Karpas-422 (cell line): ENCODE measurements around the gene AKNA. TPM values are rescaled to one million over a fixed set of nuclear protein-coding genes. Genes with fewer than 3 reads are reported as not detected.

Source experiments
- DNase-seq: peaks from one replicate; pipeline ENCODE4 v3.0.0-alpha.2; 2015
- H2AFZ ChIP-seq: fragments of 200-600 bp; sonication (generic); 2 replicates; pipeline ENCODE4 v1.6.1; 2014; ENCODE audit warnings: antibody characterized with exemption, low read length, mixed read lengths
- H3K27ac ChIP-seq: fragments of 200-600 bp; sonication (generic); 2 replicates; pipeline ENCODE4 v1.5.1; 2014; ENCODE audit warnings: mild to moderate bottlenecking, low read length, moderate library complexity
- H3K27me3 ChIP-seq: fragments of 200-600 bp; sonication (generic); 2 replicates; pipeline ENCODE4 v1.6.1; 2014; ENCODE audit warnings: low read length, mixed read lengths
- H3K36me3 ChIP-seq: fragments of 200-600 bp; sonication (generic); 2 replicates; pipeline ENCODE4 v1.6.1; 2014; ENCODE audit warnings: low read length, mixed read lengths; ENCODE audit not compliant: insufficient read depth
- H3K4me1 ChIP-seq: fragments of 200-600 bp; sonication (generic); 2 replicates; pipeline ENCODE4 v1.6.1; 2014; ENCODE audit warnings: mild to moderate bottlenecking, low read length, mixed read lengths
- H3K4me2 ChIP-seq: fragments of 200-600 bp; sonication (generic); 2 replicates; pipeline ENCODE4 v1.6.1; 2014; ENCODE audit warnings: low read length, low read depth, mild to moderate bottlenecking; ENCODE audit not compliant: poor library complexity, severe bottlenecking
- H3K4me3 ChIP-seq: fragments of 200-600 bp; sonication (generic); 2 replicates; pipeline ENCODE4 v1.5.1; 2014; ENCODE audit warnings: mild to moderate bottlenecking, antibody characterized with exemption, low read length, mixed read lengths
- H3K79me2 ChIP-seq: fragments of 200-600 bp; sonication (generic); 2 replicates; pipeline ENCODE4 v1.6.1; 2014; ENCODE audit warnings: mild to moderate bottlenecking, low read length, mixed read lengths
- H3K9ac ChIP-seq: fragments of 200-600 bp; sonication (generic); 2 replicates; pipeline ENCODE4 v1.6.0; 2014; ENCODE audit warnings: low read length
- H3K9me2 ChIP-seq: fragments of 200-600 bp; sonication (generic), shearing (Covaris generic); replicated peaks from 2 replicates; pipeline ENCODE4 v1.6.0; 2014; ENCODE audit warnings: mild to moderate bottlenecking, low read length, moderate library complexity; ENCODE audit not compliant: insufficient read depth
- H3K9me3 ChIP-seq: fragments of 300-700, 200-600 bp; sonication (generic); 2 replicates; pipeline ENCODE4 v1.6.1; 2014; ENCODE audit warnings: low read length, mixed read lengths
- H4K20me1 ChIP-seq: fragments of 200-600 bp; sonication (generic); 2 replicates; pipeline ENCODE4 v1.6.1; 2014; ENCODE audit warnings: mild to moderate bottlenecking, antibody characterized with exemption, low read length, low read depth; ENCODE audit not compliant: insufficient read depth
- total RNA-seq: library from RNA; depleted of rRNA; stranded (reverse); fragments of >200 nt; shearing (Covaris generic); gene quantifications from 2 replicates; pipeline ENCODE4 v1.2.3, GENCODE V29; 2014; ENCODE audit warnings: low replicate concordance

Gene AKNA
- total RNA-seq, 1 experiment from 2014 or later = 77.9 TPM

DNA sequence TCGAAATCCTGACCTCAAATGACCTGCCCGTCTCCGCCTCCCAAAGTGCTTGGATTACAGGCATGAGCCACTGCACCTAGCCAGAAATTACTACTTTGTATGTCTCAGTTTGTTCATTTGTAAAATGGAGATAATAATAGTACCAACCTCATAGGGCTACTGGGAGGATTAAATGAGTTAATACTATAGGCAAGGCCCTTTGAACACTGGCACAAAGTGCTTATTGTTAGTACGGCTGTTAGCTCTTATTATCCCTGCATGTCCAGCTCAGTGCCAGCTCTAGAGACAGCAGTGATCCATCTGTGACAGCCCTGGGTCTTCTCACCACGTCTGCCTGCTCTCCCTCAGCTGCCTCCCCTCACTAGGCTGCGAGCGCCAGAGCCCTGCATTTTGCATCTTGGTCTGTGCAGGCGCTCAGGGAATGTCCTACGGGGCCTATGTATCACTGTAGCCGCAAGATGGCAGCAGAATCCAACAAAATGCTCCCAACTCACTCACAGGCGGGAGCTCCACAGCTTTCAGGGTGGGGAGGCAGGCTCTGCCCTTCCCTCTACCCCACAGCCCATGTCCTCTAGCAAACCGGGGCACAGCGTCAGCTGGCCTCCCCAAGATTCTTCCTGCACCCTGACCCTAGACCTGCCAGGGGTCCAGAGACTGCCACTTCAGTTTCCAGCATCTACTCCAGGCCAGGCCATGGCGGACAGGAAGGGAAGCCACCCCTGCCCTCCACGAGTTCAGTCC, 17.7 kb upstream of the AKNA start:
- Histone ChIP-seq H3K9me3 (no peaks in the 10 kb centered on the region), H3K79me2 (no peaks in the 10 kb centered on the region), H4K20me1 (no peaks in the 10 kb centered on the region), H3K9ac (no peak overlapping the region), H2AFZ (no peak overlapping the region), H3K27me3 (no peaks in the 10 kb centered on the region), H3K4me1 (no peaks in the 10 kb centered on the region), H3K4me2 (no peak overlapping the region), H3K9me2 (no peaks in the 10 kb centered on the region), H3K4me3 (no peak overlapping the region), H3K36me3 (no peaks in the 10 kb centered on the region), H3K27ac (no peak overlapping the region)
- DNase-seq = peak; percentile 93

GRCh38 chr9:114404531-114404930, 16.7 kb upstream of the AKNA start:
- Histone ChIP-seq H3K4me1 (no peaks in the 10 kb centered on the region), H3K4me2 (no peak overlapping the region), H3K27me3 (no peaks in the 10 kb centered on the region), H3K36me3 (no peaks in the 10 kb centered on the region), H3K9me2 (no peaks in the 10 kb centered on the region), H3K9me3 (no peaks in the 10 kb centered on the region), H3K9ac (no peak overlapping the region), H3K4me3 (no peak overlapping the region), H3K27ac (no peak overlapping the region), H4K20me1 (no peaks in the 10 kb centered on the region), H3K79me2 (no peaks in the 10 kb centered on the region), H2AFZ (no peak overlapping the region)
- no peak for DNase-seq

DNA sequence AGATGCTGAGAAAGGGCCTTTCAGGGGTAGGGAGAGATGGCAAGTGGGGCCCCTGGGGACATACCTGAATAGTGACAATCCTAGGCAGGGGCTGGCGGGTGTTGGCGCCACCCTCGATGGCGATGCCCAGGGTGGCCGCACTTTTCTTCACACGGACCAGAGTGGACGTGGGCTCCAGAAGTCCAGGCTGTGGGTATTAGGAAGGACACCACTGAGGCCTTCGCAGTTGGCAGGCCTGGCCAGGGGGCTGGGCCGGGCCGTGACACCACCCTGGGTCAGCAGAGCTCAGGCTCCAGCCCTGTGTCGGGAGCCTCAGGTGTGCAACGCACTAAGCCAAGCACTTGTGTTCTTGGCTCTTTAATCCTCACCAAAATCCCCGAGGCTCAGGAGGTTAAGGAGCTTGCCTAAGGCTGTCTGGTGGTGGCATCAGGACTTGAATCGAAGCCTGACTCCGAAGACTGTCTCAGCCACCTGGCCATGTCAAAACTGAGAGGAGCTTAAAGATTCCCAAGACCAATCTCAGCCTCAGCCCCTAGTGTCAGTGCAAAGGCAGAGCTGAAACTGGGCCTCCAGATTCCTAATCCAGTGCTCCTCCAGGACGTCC, 15.5 kb upstream of the AKNA start:
- Histone ChIP-seq H3K4me3 (no peak overlapping the region), H3K4me2 (no peak overlapping the region), H3K9me2 (no peaks in the 10 kb centered on the region), H3K36me3 (no peaks in the 10 kb centered on the region), H3K27ac (no peak overlapping the region), H3K27me3 (no peaks in the 10 kb centered on the region), H3K79me2 (no peaks in the 10 kb centered on the region), H2AFZ (no peak overlapping the region), H4K20me1 (no peaks in the 10 kb centered on the region), H3K9me3 (no peaks in the 10 kb centered on the region), H3K4me1 (peaks cover 3% of the 10 kb centered on the region), H3K9ac (no peak overlapping the region)
- no peak for DNase-seq

GRCh38 chr9:114401344-114401743, 13.6 kb upstream of the AKNA start:
- Histone ChIP-seq H4K20me1 (no peaks in the 10 kb centered on the region), H2AFZ (no peak overlapping the region), H3K79me2 (peaks cover 11% of the 10 kb centered on the region), H3K36me3 (no peaks in the 10 kb centered on the region), H3K9ac (no peak overlapping the region), H3K4me1 (peaks cover 14% of the 10 kb centered on the region), H3K4me3 (no peak overlapping the region), H3K9me2 (no peaks in the 10 kb centered on the region), H3K27me3 (no peaks in the 10 kb centered on the region), H3K4me2 (no peak overlapping the region), H3K9me3 (no peaks in the 10 kb centered on the region), H3K27ac (no peak overlapping the region)
- no peak for DNase-seq

GRCh38 chr9:114400772-114401171, 13.0 kb upstream of the AKNA start:
- H3K4me1 ChIP-seq = peaks cover 19% of the 10 kb centered on the region
- no peak for DNase-seq

DNA sequence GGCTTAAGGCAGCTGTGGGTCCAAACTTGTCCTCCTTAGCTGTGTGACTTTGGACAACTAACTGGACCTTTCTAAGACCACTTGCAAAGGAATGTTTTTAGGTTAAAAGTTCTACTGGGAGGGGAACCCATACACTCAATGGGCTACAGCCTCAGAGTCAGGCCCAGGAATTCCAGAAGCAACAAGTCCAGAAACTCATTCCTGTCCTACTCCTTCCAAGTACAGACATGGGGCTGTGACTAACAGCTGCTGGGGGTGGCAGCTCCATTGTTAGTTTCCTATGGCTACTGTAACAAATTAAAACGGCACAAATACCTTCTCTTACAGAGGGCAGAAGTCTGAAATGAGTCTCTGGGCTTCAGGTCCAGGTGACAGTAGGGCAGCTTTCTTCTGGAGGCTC, 12.4 kb upstream of the AKNA start:
- Histone ChIP-seq H3K27me3 (no peaks in the 10 kb centered on the region), H3K4me3 (no peak overlapping the region), H3K36me3 (no peaks in the 10 kb centered on the region), H3K9ac (no peak overlapping the region), H3K4me2 (no peak overlapping the region), H3K9me3 (no peaks in the 10 kb centered on the region), H3K79me2 (peaks cover 18% of the 10 kb centered on the region), H4K20me1 (no peaks in the 10 kb centered on the region), H3K4me1 (peaks cover 25% of the 10 kb centered on the region), H3K9me2 (no peaks in the 10 kb centered on the region), H3K27ac (no peak overlapping the region), H2AFZ (no peak overlapping the region)
- DNase-seq = no peak

More at GRCh38 chr9:114400772-114401171, 13.0 kb upstream of the AKNA start:
- Histone ChIP-seq H3K27me3 (no peaks in the 10 kb centered on the region), H3K4me2 (no peak overlapping the region), H3K9ac (no peak overlapping the region), H2AFZ (no peak overlapping the region), H4K20me1 (no peaks in the 10 kb centered on the region), H3K9me3 (no peaks in the 10 kb centered on the region), H3K27ac (no peak overlapping the region), H3K9me2 (no peaks in the 10 kb centered on the region), H3K79me2 (peaks cover 16% of the 10 kb centered on the region), H3K4me3 (no peak overlapping the region), H3K36me3 (no peaks in the 10 kb centered on the region)

- H4K20me1 ChIP-seq = no peaks in the 10 kb centered on the region
- peaks cover 22% of the 10 kb centered on the region for H3K79me2 ChIP-seq
- no peak overlapping the region for H3K9ac ChIP-seq
- no peaks in the 10 kb centered on the region for H3K9me2 ChIP-seq
- DNase-seq = no peak
- no peak overlapping the region for H3K27ac ChIP-seq
- peaks cover 27% of the 10 kb centered on the region for H3K4me1 ChIP-seq
- no peak overlapping the region for H3K4me2 ChIP-seq
- no peak overlapping the region for H2AFZ ChIP-seq
- no peak overlapping the region for H3K4me3 ChIP-seq
- H3K27me3 ChIP-seq = no peaks in the 10 kb centered on the region
- no peaks in the 10 kb centered on the region for H3K36me3 ChIP-seq
- no peaks in the 10 kb centered on the region for H3K9me3 ChIP-seq
Measured at GRCh38 chr9:114399381-114399780, 11.6 kb upstream of the AKNA start.

DNA sequence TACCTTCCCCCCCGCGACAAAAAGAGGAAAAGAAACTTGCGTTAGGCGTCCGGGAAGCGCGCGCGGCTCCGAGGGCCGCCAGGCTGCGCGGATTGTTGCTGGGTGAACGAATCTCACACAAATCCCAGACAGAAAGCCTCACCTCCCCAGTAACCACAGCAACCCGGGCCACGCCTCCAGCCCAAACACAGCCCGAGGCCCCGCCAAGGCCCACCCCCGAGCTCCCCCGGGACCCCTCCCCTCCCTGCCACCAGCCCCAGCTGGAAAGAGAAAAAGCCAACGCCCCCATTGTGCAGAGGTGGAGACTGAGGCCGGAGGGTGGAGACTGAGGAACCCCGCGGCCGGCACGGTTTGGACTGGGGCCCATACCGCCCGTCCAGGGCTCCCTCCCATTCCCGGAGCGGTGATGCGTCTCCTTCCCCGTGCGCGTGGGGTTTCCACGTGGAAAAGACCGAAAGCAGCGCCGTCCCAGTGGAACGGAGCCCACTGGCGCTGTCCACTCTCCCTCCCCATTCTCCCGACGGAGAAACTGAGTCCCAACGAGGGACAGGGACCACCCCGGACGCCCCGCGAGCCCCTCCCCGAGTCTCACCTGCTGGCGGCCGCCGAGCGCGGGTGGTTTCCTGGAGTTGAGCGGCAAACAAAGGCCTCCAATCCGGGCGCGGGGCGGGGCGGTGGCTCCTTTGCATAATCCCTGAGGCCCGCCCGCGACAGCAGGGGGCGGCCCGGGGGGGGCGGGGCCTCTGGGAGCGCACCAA, 10.2 kb upstream of the AKNA start:
- Histone ChIP-seq H3K27me3 (no peaks in the 10 kb centered on the region), H2AFZ (no peak overlapping the region), H4K20me1 (no peaks in the 10 kb centered on the region)

More for the DNA sequence above, 10.2 kb upstream of the AKNA start:
- peaks cover 35% of the 10 kb centered on the region for H3K4me1 ChIP-seq
- peak overlapping the region; percentile 71 for H3K4me3 ChIP-seq
- H3K79me2 ChIP-seq = peaks cover 25% of the 10 kb centered on the region
- H3K9ac ChIP-seq = peak overlapping the region; percentile 71
- no peaks in the 10 kb centered on the region for H3K9me3 ChIP-seq
- H3K9me2 ChIP-seq = no peaks in the 10 kb centered on the region
- H3K4me2 ChIP-seq = peak overlapping the region; percentile 81
- H3K27ac ChIP-seq = peak overlapping the region; percentile 83
- H3K36me3 ChIP-seq = no peaks in the 10 kb centered on the region
- peak; percentile 98 for DNase-seq
